ENCODE measurements around the gene TTC22.
"Not testable (repeated sequence)": the region's sequence is repeated elsewhere in the genome, so short reads cannot be mapped to it uniquely, and the experiment has no call there.

Gene TTC22

DNA sequence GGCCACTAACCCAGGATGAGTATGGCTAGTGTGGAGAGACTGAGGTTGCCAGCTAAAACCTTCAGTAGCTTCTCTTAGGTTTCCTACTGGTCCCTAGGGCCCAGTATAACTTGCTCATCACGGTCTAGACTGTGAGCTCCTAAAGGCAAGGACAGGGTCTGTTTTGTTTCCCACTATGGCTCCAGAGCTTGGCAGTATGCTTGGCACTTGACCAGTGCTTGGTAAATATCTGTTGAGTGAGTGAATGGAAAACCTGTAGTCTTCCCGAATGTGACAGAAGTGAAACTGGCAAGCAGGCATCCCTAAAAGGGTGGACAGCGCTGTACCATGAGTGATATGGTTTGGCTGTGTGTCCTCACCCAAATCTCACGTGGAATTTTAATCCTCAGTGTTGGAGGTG is 23.7 kb downstream of the TTC22 start:
- H3K9ac ChIP-seq (ENCODE audit: low read length) = no peak overlapping the region
- no peak overlapping the region for H3K27ac ChIP-seq (ENCODE audit: low read depth, low read length, poor library complexity, severe bottlenecking)
- no peaks in the 10 kb centered on the region for H3F3A ChIP-seq (ENCODE audit: insufficient read depth, low read length)
- no peak overlapping the region for H3K4me3 ChIP-seq (ENCODE audit: low read depth, low read length, poor library complexity, severe bottlenecking)
- peaks cover 7% of the 10 kb centered on the region for H3K4me1 ChIP-seq (ENCODE audit: insufficient read depth, low read length, severe bottlenecking)
- no peaks in the 10 kb centered on the region for H3K79me2 ChIP-seq (ENCODE audit: insufficient read depth, low read length)
- no peaks in the 10 kb centered on the region for H3K9me3 ChIP-seq (ENCODE audit: low read length)
- H3K27me3 ChIP-seq (ENCODE audit: insufficient read depth, low read length) = no peaks in the 10 kb centered on the region
- no peaks in the 10 kb centered on the region; the same call in 1 of the 2 replicates for H3K36me3 ChIP-seq (ENCODE audit: insufficient read depth, low read length)
- H4K20me1 ChIP-seq (ENCODE audit: insufficient read depth, low read length) = no peaks in the 10 kb centered on the region
- H2AFZ ChIP-seq (ENCODE audit: low read length) = no peak overlapping the region
- no peak overlapping the region for H3K4me2 ChIP-seq (ENCODE audit: low read length)
- no peak for TF ChIP-seq EZH2 (IDR thresholded peaks at IDR 0.05; ENCODE audit: borderline replicate concordance, low read length)
- TF ChIP-seq, protein P1, sequence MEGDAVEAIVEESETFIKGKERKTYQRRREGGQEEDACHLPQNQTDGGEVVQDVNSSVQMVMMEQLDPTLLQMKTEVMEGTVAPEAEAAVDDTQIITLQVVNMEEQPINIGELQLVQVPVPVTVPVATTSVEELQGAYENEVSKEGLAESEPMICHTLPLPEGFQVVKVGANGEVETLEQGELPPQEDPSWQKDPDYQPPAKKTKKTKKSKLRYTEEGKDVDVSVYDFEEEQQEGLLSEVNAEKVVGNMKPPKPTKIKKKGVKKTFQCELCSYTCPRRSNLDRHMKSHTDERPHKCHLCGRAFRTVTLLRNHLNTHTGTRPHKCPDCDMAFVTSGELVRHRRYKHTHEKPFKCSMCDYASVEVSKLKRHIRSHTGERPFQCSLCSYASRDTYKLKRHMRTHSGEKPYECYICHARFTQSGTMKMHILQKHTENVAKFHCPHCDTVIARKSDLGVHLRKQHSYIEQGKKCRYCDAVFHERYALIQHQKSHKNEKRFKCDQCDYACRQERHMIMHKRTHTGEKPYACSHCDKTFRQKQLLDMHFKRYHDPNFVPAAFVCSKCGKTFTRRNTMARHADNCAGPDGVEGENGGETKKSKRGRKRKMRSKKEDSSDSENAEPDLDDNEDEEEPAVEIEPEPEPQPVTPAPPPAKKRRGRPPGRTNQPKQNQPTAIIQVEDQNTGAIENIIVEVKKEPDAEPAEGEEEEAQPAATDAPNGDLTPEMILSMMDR (IDR thresholded peaks at IDR 0.05; ENCODE audit: low read length) = no peak
- H3K9me2 ChIP-seq (ENCODE audit: low read depth, low read length) = no peaks in the 10 kb centered on the region

DNA sequence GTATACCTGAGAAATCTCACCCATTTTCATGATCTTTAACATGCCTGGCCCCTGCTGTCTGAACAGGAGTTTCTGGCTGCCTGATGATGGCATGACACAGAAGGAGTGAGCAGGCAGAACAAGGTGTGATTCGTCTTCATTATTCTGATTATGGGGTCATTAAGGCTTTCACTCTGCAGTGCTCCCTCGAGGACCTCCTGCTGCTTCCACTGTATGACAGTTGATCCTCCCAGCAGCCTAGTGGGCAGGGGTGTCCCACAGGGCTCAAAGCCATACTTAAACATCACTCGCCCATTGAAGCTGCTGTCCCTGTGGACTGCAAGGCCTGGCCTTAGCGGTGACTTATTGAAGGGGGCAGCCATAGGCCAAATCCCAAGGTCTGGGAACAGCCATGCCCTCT is 24.1 kb downstream of the TTC22 start:
- H3K4me1 ChIP-seq (ENCODE audit: insufficient read depth, low read length, severe bottlenecking) = peaks cover 7% of the 10 kb centered on the region
- no peak overlapping the region for H3K27ac ChIP-seq (ENCODE audit: low read depth, low read length, poor library complexity, severe bottlenecking)
- no peaks in the 10 kb centered on the region; the same call in 1 of the 2 replicates for H3K36me3 ChIP-seq (ENCODE audit: insufficient read depth, low read length)
- H3K27me3 ChIP-seq (ENCODE audit: insufficient read depth, low read length) = no peaks in the 10 kb centered on the region
- no peak overlapping the region for H3K4me2 ChIP-seq (ENCODE audit: low read length)
- H3K79me2 ChIP-seq (ENCODE audit: insufficient read depth, low read length) = no peaks in the 10 kb centered on the region
- H3K9me3 ChIP-seq (ENCODE audit: low read length) = no peaks in the 10 kb centered on the region
- H3K9ac ChIP-seq (ENCODE audit: low read length) = no peak overlapping the region
- no peaks in the 10 kb centered on the region for H3F3A ChIP-seq (ENCODE audit: insufficient read depth, low read length)
- H3K9me2 ChIP-seq (ENCODE audit: low read depth, low read length) = no peaks in the 10 kb centered on the region
- no peaks in the 10 kb centered on the region for H4K20me1 ChIP-seq (ENCODE audit: insufficient read depth, low read length)
- H3K4me3 ChIP-seq (ENCODE audit: low read depth, low read length, poor library complexity, severe bottlenecking) = no peak overlapping the region
- TF ChIP-seq, protein P1 (IDR thresholded peaks at IDR 0.05; ENCODE audit: low read length) = no peak
- TF ChIP-seq EZH2 (IDR thresholded peaks at IDR 0.05; ENCODE audit: borderline replicate concordance, low read length) = no peak
- H2AFZ ChIP-seq (ENCODE audit: low read length) = no peak overlapping the region

DNA sequence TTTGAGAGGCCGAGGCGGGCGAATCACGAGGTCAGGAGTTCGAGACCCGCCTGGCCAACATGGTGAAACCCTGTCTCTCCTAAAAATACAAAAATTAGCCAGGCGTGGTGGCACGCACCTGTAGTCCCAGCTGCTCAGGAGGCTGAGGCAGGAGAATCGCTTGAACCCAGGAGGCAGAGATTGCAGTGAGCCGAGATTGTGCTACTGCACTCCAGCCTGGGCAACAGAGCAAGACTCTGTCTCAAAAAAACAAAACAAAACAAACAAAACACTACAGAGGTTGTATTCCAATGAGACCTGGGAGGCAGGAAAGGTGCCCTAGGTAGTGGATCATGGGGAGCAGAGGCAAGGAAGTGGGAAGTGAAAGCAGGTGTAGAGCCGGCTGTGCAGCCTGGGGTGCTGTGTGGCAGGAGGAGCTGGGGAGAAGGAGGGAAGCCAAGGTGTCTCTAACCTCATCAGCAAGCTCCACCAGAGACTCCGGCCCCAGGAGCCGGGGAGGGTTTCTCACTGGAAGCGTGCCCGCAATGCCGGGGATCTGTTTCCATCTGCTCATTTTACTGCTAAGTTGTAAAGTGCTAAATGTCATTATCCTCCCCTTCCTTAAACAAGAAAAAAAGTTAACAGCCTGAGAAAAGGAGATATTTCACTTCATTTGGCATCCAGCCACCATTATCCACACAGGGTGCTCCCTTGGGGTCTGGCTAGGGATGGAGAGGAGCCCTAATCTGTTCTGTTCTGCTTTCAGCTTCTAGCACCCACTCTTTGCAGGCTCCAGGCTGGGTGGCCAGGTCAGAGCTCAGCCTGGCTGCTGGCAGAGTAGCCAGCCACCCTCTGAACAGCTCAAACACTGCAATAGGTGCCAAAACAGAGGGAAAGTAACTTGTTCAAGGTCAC is 25.0 kb downstream of the TTC22 start:
- H3K79me2 ChIP-seq (ENCODE audit: insufficient read depth, low read length); H3K9me2 ChIP-seq (ENCODE audit: low read depth, low read length); H3K4me1 ChIP-seq (ENCODE audit: insufficient read depth, low read length, severe bottlenecking); H4K20me1 ChIP-seq (ENCODE audit: insufficient read depth, low read length); H3K9ac ChIP-seq (ENCODE audit: low read length); H3K36me3 ChIP-seq (ENCODE audit: insufficient read depth, low read length); H3K4me2 ChIP-seq (ENCODE audit: low read length); H3K27ac ChIP-seq (ENCODE audit: low read depth, low read length, poor library complexity, severe bottlenecking); H3K9me3 ChIP-seq (ENCODE audit: low read length); H3K4me3 ChIP-seq (ENCODE audit: low read depth, low read length, poor library complexity, severe bottlenecking); H2AFZ ChIP-seq (ENCODE audit: low read length); H3K27me3 ChIP-seq (ENCODE audit: insufficient read depth, low read length); H3F3A ChIP-seq (ENCODE audit: insufficient read depth, low read length): not testable (repeated sequence)
